ENCODE results near the gene KDM4C.

The KDM4C gene

GRCh38 chr9:6978591-6978990 is 220.8 kb downstream of the KDM4C start:
- no peaks in the 10 kb centered on the region for H4K20me1 ChIP-seq (ENCODE audit: insufficient read depth)
- no peaks in the 10 kb centered on the region for H3K79me2 ChIP-seq (ENCODE audit: insufficient read depth, low read depth)
- no peak overlapping the region for H3K9ac ChIP-seq
- H3K4me1 ChIP-seq (ENCODE audit: low read depth, poor library complexity, severe bottlenecking) = peaks cover 18% of the 10 kb centered on the region
- no peak for TF ChIP-seq CTCF (conservative IDR thresholded peaks at IDR 0.05; ENCODE audit: low read depth, low read length)
- H2AFZ ChIP-seq (ENCODE audit: low read depth) = no peak overlapping the region
- no peaks in the 10 kb centered on the region for H3K27me3 ChIP-seq (ENCODE audit: insufficient read depth, low read depth)
- H3K27ac ChIP-seq = no peak overlapping the region
- no peaks in the 10 kb centered on the region for H3K36me3 ChIP-seq (ENCODE audit: insufficient read depth)
- H3K4me3 ChIP-seq (IDR thresholded peaks at IDR 0.05; ENCODE audit: insufficient read depth, low read depth, low read length) = no peak overlapping the region
- no peak overlapping the region for H3K4me2 ChIP-seq

DNA sequence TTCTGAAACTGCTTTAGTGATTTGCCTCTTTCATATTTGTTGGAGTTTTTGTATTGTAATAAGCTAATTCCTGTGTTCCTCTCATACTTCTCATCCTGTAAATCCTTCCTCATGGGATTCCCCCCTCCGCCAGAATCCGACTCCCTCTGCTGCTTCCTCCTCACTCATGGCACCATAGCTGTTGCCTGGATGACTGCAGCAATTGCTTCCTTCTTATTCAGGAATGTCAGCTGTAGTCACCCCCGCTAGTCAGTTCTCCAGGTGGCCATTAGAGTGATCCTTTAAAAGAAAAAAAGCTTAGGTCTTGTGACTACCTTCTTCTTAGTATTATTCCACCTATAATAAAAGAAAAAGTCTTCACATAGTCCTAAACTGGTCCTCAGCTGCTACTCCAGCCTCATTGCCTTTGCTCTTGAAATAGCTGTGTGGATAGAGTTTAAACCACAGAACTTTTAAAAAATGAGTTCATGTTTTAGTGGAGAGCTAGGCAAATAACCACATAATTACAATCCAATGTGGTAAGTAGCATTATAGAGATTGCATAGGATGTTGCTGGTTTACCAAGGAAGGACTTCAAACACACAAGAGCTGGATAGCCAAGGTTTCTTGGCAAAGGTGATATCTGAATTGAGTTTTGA is 227.3 kb downstream of the KDM4C start:
- Histone ChIP-seq H3K4me3 (IDR thresholded peaks at IDR 0.05; ENCODE audit: insufficient read depth, low read depth, low read length) (no peak overlapping the region), H3K4me2 (no peak overlapping the region), H3K9ac (no peak overlapping the region), H3K79me2 (ENCODE audit: insufficient read depth, low read depth) (no peaks in the 10 kb centered on the region), H4K20me1 (ENCODE audit: insufficient read depth) (no peaks in the 10 kb centered on the region), H3K4me1 (ENCODE audit: low read depth, poor library complexity, severe bottlenecking) (no peaks in the 10 kb centered on the region), H2AFZ (ENCODE audit: low read depth) (no peak overlapping the region), H3K27ac (no peak overlapping the region), H3K36me3 (ENCODE audit: insufficient read depth) (no peaks in the 10 kb centered on the region), H3K27me3 (ENCODE audit: insufficient read depth, low read depth) (no peaks in the 10 kb centered on the region)
- TF ChIP-seq CTCF (conservative IDR thresholded peaks at IDR 0.05; ENCODE audit: low read depth, low read length) = no peak

GRCh38 chr9:6986141-6986815 is 228.5 kb downstream of the KDM4C start:
- H3K4me3 ChIP-seq (IDR thresholded peaks at IDR 0.05; ENCODE audit: insufficient read depth, low read depth, low read length) = no peak overlapping the region
- no peak overlapping the region for H3K4me2 ChIP-seq
- H3K27me3 ChIP-seq (ENCODE audit: insufficient read depth, low read depth) = no peaks in the 10 kb centered on the region
- H4K20me1 ChIP-seq (ENCODE audit: insufficient read depth) = no peaks in the 10 kb centered on the region
- H3K4me1 ChIP-seq (ENCODE audit: low read depth, poor library complexity, severe bottlenecking) = no peaks in the 10 kb centered on the region
- no peaks in the 10 kb centered on the region for H3K79me2 ChIP-seq (ENCODE audit: insufficient read depth, low read depth)
- no peak overlapping the region for H3K9ac ChIP-seq
- H3K27ac ChIP-seq = no peak overlapping the region
- H3K36me3 ChIP-seq (ENCODE audit: insufficient read depth) = no peaks in the 10 kb centered on the region
- H2AFZ ChIP-seq (ENCODE audit: low read depth) = no peak overlapping the region
- TF ChIP-seq CTCF (conservative IDR thresholded peaks at IDR 0.05; ENCODE audit: low read depth, low read length) = no peak

DNA sequence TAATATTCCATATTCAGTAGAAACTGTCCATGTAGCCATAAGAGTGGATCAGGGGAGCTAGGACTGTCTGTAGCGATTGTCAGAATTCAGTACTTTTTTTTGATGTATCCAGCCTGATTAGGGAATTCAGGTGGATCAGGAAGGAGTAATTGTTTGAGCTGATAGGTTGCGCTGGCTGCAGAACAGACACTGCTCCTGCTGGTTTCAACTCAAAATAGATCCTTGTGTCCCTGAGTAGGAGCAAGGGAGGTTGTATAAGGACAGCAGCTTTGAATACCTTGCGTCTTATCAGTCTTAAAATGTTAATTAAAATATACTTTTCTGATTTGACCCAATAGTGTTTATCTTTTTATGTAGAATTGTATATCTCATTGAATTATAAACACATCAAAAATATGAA is 229.6 kb downstream of the KDM4C start:
- Histone ChIP-seq H3K27me3 (ENCODE audit: insufficient read depth, low read depth) (no peaks in the 10 kb centered on the region), H4K20me1 (ENCODE audit: insufficient read depth) (no peaks in the 10 kb centered on the region), H3K79me2 (ENCODE audit: insufficient read depth, low read depth) (no peaks in the 10 kb centered on the region), H2AFZ (ENCODE audit: low read depth) (no peak overlapping the region), H3K36me3 (ENCODE audit: insufficient read depth) (no peaks in the 10 kb centered on the region), H3K4me3 (IDR thresholded peaks at IDR 0.05; ENCODE audit: insufficient read depth, low read depth, low read length) (no peak overlapping the region), H3K9ac (no peak overlapping the region), H3K4me2 (no peak overlapping the region), H3K4me1 (ENCODE audit: low read depth, poor library complexity, severe bottlenecking) (no peaks in the 10 kb centered on the region), H3K27ac (no peak overlapping the region)
- no peak for TF ChIP-seq CTCF (conservative IDR thresholded peaks at IDR 0.05; ENCODE audit: low read depth, low read length)

Data from KMS-11 (cell line).